H1 (cell line): Measurements from ENCODE around the gene SPATS2L. TPM values are rescaled to one million over a fixed set of nuclear protein-coding genes. Genes with fewer than 3 reads are reported as not detected.

Source experiments
- CTCF ChIA-PET: fragments of 300-600 bp; sonication (Branson Sonifier 250); formaldehyde crosslinking; loops from one replicate; lab custom pipeline; 2021; ENCODE audit not compliant: partially characterized antibody; lab: Charles Lee
- POLR2A ChIA-PET: fragments of 300-600 bp; sonication (Branson Sonifier 250); formaldehyde crosslinking; loops from one replicate; lab custom pipeline; 2021; ENCODE audit warnings: inconsistent platforms; ENCODE audit not compliant: partially characterized antibody; lab: Charles Lee
- DNase-seq, 2 experiments: peaks; one replicate each; pipeline versions ENCODE4 v3.0.0 to v3.0.0-alpha.2; 2010 to 2022; ENCODE audit warnings: low spot score in 2 of 2, low read depth in 1 of 2, mixed read lengths in 1 of 2
- FAIRE-seq: peaks from 2 replicates; lab custom pipeline; 2011; peaks lifted over from hg19 to GRCh38; lab: Jason Lieb, UNC
- H2AFZ ChIP-seq: 2 replicates; pipeline ENCODE4 v1.8.1; 2012; ENCODE audit warnings: low read length, inconsistent platforms
- H2AK5ac ChIP-seq: 2 replicates; pipeline ENCODE4 v1.6.1; 2013; ENCODE audit warnings: low read depth, low read length
- H2BK120ac ChIP-seq: replicated peaks from 2 replicates; pipeline ENCODE3; 2013; ENCODE audit warnings: low read depth, low read length, inconsistent platforms
- H2BK12ac ChIP-seq: 2 replicates; pipeline ENCODE4 v1.6.1; 2013; ENCODE audit warnings: low read depth, low read length
- H2BK15ac ChIP-seq: 2 replicates; pipeline ENCODE4 v1.6.1; 2013; ENCODE audit warnings: low read length
- H2BK20ac ChIP-seq: 2 replicates; pipeline ENCODE4 v1.6.1; 2013; ENCODE audit warnings: low read length
- H2BK5ac ChIP-seq: 2 replicates; pipeline ENCODE4 v1.6.1; 2013; ENCODE audit warnings: low read depth, low read length
- H3K14ac ChIP-seq: 2 replicates; pipeline ENCODE4 v1.6.1; 2013; ENCODE audit warnings: inconsistent platforms; ENCODE audit not compliant: insufficient read length
- H3K18ac ChIP-seq: 2 replicates; pipeline ENCODE4 v1.6.1; 2013; ENCODE audit warnings: low read length; ENCODE audit errors: extremely low read depth
- H3K23ac ChIP-seq: 2 replicates; pipeline ENCODE4 v1.6.1; 2013; ENCODE audit warnings: inconsistent platforms; ENCODE audit not compliant: insufficient read length
- H3K23me2 ChIP-seq: 2 replicates; pipeline ENCODE4 v1.6.1; 2013; ENCODE audit warnings: low read depth, low read length
- H3K27ac ChIP-seq: 2 replicates; pipeline ENCODE4 v1.6.1; 2011; ENCODE audit warnings: low read depth, low read length, inconsistent platforms
- H3K27me3 ChIP-seq, 4 experiments: replicated peaks in 1 of 4; 1 replicate in 1 of 4; 2 replicates in 3 of 4; pipeline versions ENCODE4 v1.6.1 to v1.8.1; 2011 to 2013; ENCODE audit warnings: low read length in 3 of 4, mild to moderate bottlenecking in 3 of 4, inconsistent platforms in 2 of 4, mixed read lengths in 2 of 4, moderate library complexity in 1 of 4; ENCODE audit not compliant: control insufficient read depth in 3 of 4, insufficient read depth in 3 of 4; ENCODE audit errors: extremely low read depth in 1 of 4
- H3K36me3 ChIP-seq, 4 experiments: 2 replicates each; pipeline versions ENCODE4 v1.6.1 to v1.8.1; 2011 to 2013; ENCODE audit warnings: mild to moderate bottlenecking in 4 of 4, low read length in 3 of 4, moderate library complexity in 2 of 4, control low read depth in 1 of 4, inconsistent platforms in 1 of 4; ENCODE audit not compliant: insufficient read depth in 4 of 4, control insufficient read depth in 2 of 4
- H3K4ac ChIP-seq: replicated peaks from 2 replicates; pipeline ENCODE3; 2013; ENCODE audit warnings: low read length, low read depth, mixed read lengths, inconsistent platforms; ENCODE audit not compliant: insufficient read length
- H3K4me1 ChIP-seq, 4 experiments: replicated peaks in 1 of 4; 1 replicate in 1 of 4; 2 replicates in 3 of 4; pipeline versions ENCODE4 v1.6.1 to v1.8.1; 2011 to 2013; ENCODE audit warnings: low read length in 3 of 4, inconsistent platforms in 2 of 4, mixed read lengths in 1 of 4; ENCODE audit not compliant: insufficient read depth in 4 of 4, control insufficient read depth in 3 of 4
- H3K4me2 ChIP-seq, 2 experiments: 2 replicates each; pipeline versions ENCODE4 v1.6.1 to v1.8.1; 2011 to 2013; ENCODE audit warnings: low read depth in 2 of 2, low read length in 2 of 2, control low read depth in 1 of 2, inconsistent platforms in 1 of 2, mild to moderate bottlenecking in 1 of 2; ENCODE audit not compliant: insufficient read depth in 1 of 2
- H3K4me3 ChIP-seq, 4 experiments: fragments of 200-600, 300-600 bp in 1 of 4; sonication (generic), shearing (Covaris generic), sonication (Bioruptor Twin) in 1 of 4; 2 replicates each; pipeline versions ENCODE4 v1.5.1 to v1.8.1; 2011 to 2016; ENCODE audit warnings: low read length in 4 of 4, low read depth in 3 of 4, control low read depth in 2 of 4, inconsistent platforms in 2 of 4, mild to moderate bottlenecking in 2 of 4, mixed read lengths in 1 of 4, moderate library complexity in 1 of 4; ENCODE audit not compliant: insufficient read depth in 2 of 4; ENCODE audit errors: extremely low read depth in 1 of 4
- H3K56ac ChIP-seq: replicated peaks from 2 replicates; pipeline ENCODE3; 2013; ENCODE audit warnings: low read depth, mild to moderate bottlenecking, mixed read lengths, low read length, inconsistent platforms; ENCODE audit not compliant: insufficient read length
- H3K79me1 ChIP-seq: 2 replicates; pipeline ENCODE4 v1.6.1; 2013; ENCODE audit warnings: low read depth, low read length, control low read depth
- H3K79me2 ChIP-seq, 2 experiments: 2 replicates each; pipeline versions ENCODE4 v1.6.1 to v1.8.1; 2012 to 2013; ENCODE audit warnings: low read length in 2 of 2, mild to moderate bottlenecking in 2 of 2, inconsistent platforms in 1 of 2; ENCODE audit not compliant: insufficient read depth in 2 of 2, control insufficient read depth in 1 of 2
- H3K9ac ChIP-seq, 4 experiments: replicated peaks in 1 of 4; 1 replicate in 1 of 4; 2 replicates in 3 of 4; pipeline versions ENCODE4 v1.6.1 to v1.8.1; 2011 to 2013; ENCODE audit warnings: low read depth in 3 of 4, low read length in 3 of 4, control low read depth in 2 of 4, mild to moderate bottlenecking in 2 of 4, moderate library complexity in 2 of 4, inconsistent platforms in 1 of 4; ENCODE audit errors: extremely low read depth in 1 of 4
- H3K9me3 ChIP-seq, 2 experiments: 2 replicates each; pipeline versions ENCODE4 v1.6.1 to v1.8.1; 2012 to 2013; ENCODE audit warnings: mild to moderate bottlenecking in 2 of 2, moderate library complexity in 2 of 2, control low read depth in 1 of 2, inconsistent platforms in 1 of 2, low read depth in 1 of 2, low read length in 1 of 2, mixed read lengths in 1 of 2; ENCODE audit not compliant: insufficient read depth in 2 of 2
- H4K20me1 ChIP-seq, 2 experiments: replicated peaks in 1 of 2; 2 replicates each; pipeline versions ENCODE3 to v1.8.1; 2011 to 2013; ENCODE audit warnings: inconsistent platforms in 2 of 2, low read length in 2 of 2, mild to moderate bottlenecking in 1 of 2; ENCODE audit not compliant: insufficient read depth in 2 of 2, control insufficient read depth in 1 of 2
- H4K5ac ChIP-seq: 2 replicates; pipeline ENCODE4 v1.6.1; 2013; ENCODE audit warnings: low read length, low read depth, mixed read lengths, inconsistent platforms; ENCODE audit not compliant: insufficient read length
- H4K8ac ChIP-seq: 2 replicates; pipeline ENCODE4 v1.8.0; 2013; ENCODE audit warnings: mild to moderate bottlenecking, moderate library complexity, low read length, inconsistent platforms; ENCODE audit not compliant: insufficient read depth; ENCODE audit errors: extremely low read depth
- H4K91ac ChIP-seq: replicated peaks from 2 replicates; pipeline ENCODE3; 2013; ENCODE audit warnings: low read length, mixed read lengths, inconsistent platforms; ENCODE audit not compliant: insufficient read length
- ATF3 ChIP-seq: IDR thresholded peaks from 2 replicates; pipeline ENCODE4 v1.6.1; 2011; ENCODE audit warnings: low read depth, mild to moderate bottlenecking, low read length; ENCODE audit not compliant: insufficient read depth
- BCL11A ChIP-seq, 2 experiments: IDR thresholded peaks; one replicate each; pipeline ENCODE4 v1.6.1; 2011; ENCODE audit warnings: low read depth in 2 of 2, low read length in 2 of 2, mild to moderate bottlenecking in 2 of 2
- EGR1 ChIP-seq: IDR thresholded peaks from 2 replicates; pipeline ENCODE4 v1.6.1; 2011; ENCODE audit warnings: low read depth, low read length, borderline replicate concordance
- FOSL1 ChIP-seq: IDR thresholded peaks from 2 replicates; pipeline ENCODE4 v1.6.1; 2011; ENCODE audit warnings: mild to moderate bottlenecking, low read depth, low read length, moderate library complexity; ENCODE audit not compliant: insufficient read depth
- GABPA ChIP-seq: IDR thresholded peaks from 2 replicates; pipeline ENCODE4 v1.6.1; 2011; ENCODE audit warnings: mild to moderate bottlenecking, low read length, moderate library complexity, borderline replicate concordance; ENCODE audit not compliant: insufficient read depth
- KDM5A ChIP-seq: fragments of 200-600 bp; IDR thresholded peaks from 2 replicates; pipeline ENCODE4 v1.7.1; 2012; ENCODE audit warnings: mild to moderate bottlenecking, low read length, inconsistent platforms, mixed read lengths
- NRF1 ChIP-seq: IDR thresholded peaks from 2 replicates; pipeline ENCODE4 v1.6.1; 2011; ENCODE audit warnings: mild to moderate bottlenecking, low read depth, low read length, improper control_type of control experiment
- TBP ChIP-seq: IDR thresholded peaks from 2 replicates; pipeline ENCODE4 v1.6.1; 2011; ENCODE audit warnings: low read depth, low read length, improper control_type of control experiment
- USF2 ChIP-seq: IDR thresholded peaks from 2 replicates; pipeline ENCODE4 v1.6.1; 2011; ENCODE audit warnings: low read length, improper control_type of control experiment
- YY1 ChIP-seq: IDR thresholded peaks from 2 replicates; pipeline ENCODE4 v1.6.1; 2011; ENCODE audit warnings: low read depth, mild to moderate bottlenecking, low read length
- whole genome bisulfite sequencing, 2 experiments: shearing (Covaris generic) in 1 of 2; methylation state at CpG; one replicate each; pipeline versions ENCODE4 v1.1.6 to v1.1.7; 2013 to 2015; ENCODE audit warnings: low lambda C conversion rate in 2 of 2, mixed read lengths in 2 of 2, inconsistent platforms in 1 of 2, low coverage in 1 of 2, missing lambda C conversion rate in 1 of 2; ENCODE audit not compliant: insufficient replicate concordance in 2 of 2, insufficient coverage in 1 of 2, insufficient read length in 1 of 2; ENCODE audit errors: extremely low coverage in 1 of 2, missing lambda C conversion rate in 1 of 2; 5-methylcytosine and 5-hydroxymethylcytosine counted together
- polyA plus RNA-seq, 7 experiments: library from polyadenylated mRNA; depleted of rRNA in 3 of 7; stranded (reverse) in 5 of 7; unstranded in 2 of 7; fragments of >200 nt in 5 of 7; fragments of 200-250 nt in 2 of 7; gene quantifications; 1 replicate in 5 of 7; 2 replicates in 1 of 7; 4 replicates in 1 of 7; pipeline versions ENCODE4 v1.2.1 to v1.2.3, GENCODE V29; 2011 to 2013; ENCODE audit warnings: missing spikeins in 2 of 7, mixed read lengths in 2 of 7
- total RNA-seq: library from RNA; stranded (reverse); fragmentation: NEBNext Ultra II Directional; extraction: Animal tissue kit (Norgen Biotek cat#: 25700); gene quantifications from 2 replicates; pipeline ENCODE4 v1.2.1, GENCODE V29; 2021

SPATS2L gene
- total and polyA plus RNA-seq, 2 of the 8 experiments (the other 6 are each of a cell fraction or from before 2014, with no cell fraction given): 67.3 to 189 TPM

GRCh38 chr2:200421270-200421669, 114.8 kb downstream of the SPATS2L start:
- no peak overlapping the region for H4K5ac ChIP-seq
- no peak overlapping the region for H3K4ac ChIP-seq
- no peak for FAIRE-seq
- H2BK20ac ChIP-seq: no peak overlapping the region
- H3K14ac ChIP-seq: no peak overlapping the region
- H2BK5ac ChIP-seq: no peak overlapping the region
- WGBS, 2 experiments: 97% methylated on average over 1 of the region's 1 CpG; no CpG with 5 or more reads in 1 of the 2 experiments
- H2AK5ac ChIP-seq: no peak overlapping the region
- no peak overlapping the region for H3K23ac ChIP-seq
- ChIA-PET POLR2A (no interaction called here), CTCF (no interaction called here)
- H3K27me3 ChIP-seq: no peaks in the 10 kb centered on the region
- H3K9ac ChIP-seq: no peak overlapping the region
- H2BK12ac ChIP-seq: no peak overlapping the region
- H4K91ac ChIP-seq: no peak overlapping the region
- H4K8ac ChIP-seq: no peak overlapping the region
- H3K23me2 ChIP-seq: no peaks in the 10 kb centered on the region
- H2AFZ ChIP-seq: no peak overlapping the region
- H3K79me1 ChIP-seq: no peaks in the 10 kb centered on the region
- H2BK120ac ChIP-seq: no peak overlapping the region
- H3K9me3 ChIP-seq: no peaks in the 10 kb centered on the region
- H3K4me1 ChIP-seq: peaks cover 0 to 12% (median 4%) of the 10 kb centered on the region in 4 experiments; a peak in 4 of 7 replicates
- H3K36me3 ChIP-seq: peaks cover 3 to 60% (median 38%) of the 10 kb centered on the region in 4 experiments; a peak in 7 of 8 replicates
- TF ChIP-seq TBP (no peak), ATF3 (no peak), USF2 (no peak), KDM5A (no peak), FOSL1 (no peak), NRF1 (no peak), BCL11A (IDR thresholded peaks at IDR 0.05; ENCODE audit: low read depth in 2 of 2, low read length in 2 of 2) (no peak), GABPA (no peak), EGR1 (no peak), YY1 (no peak)
- no peak overlapping the region for H2BK15ac ChIP-seq
- H4K20me1 ChIP-seq: no peaks in the 10 kb centered on the region
- H3K27ac ChIP-seq: no peak overlapping the region
- H3K4me3 ChIP-seq: no peak overlapping the region
- no peak overlapping the region for H3K18ac ChIP-seq
- H3K4me2 ChIP-seq: no peak overlapping the region
- no peak for DNase-seq
- H3K56ac ChIP-seq: no peak overlapping the region
- no peaks in the 10 kb centered on the region for H3K79me2 ChIP-seq
